ENCODE data around the gene WDR86.

WDR86 gene

GRCh38 chr7:151438864-151439601 is 29.2 kb upstream of the WDR86 start:
- Histone ChIP-seq H3K4me3 (ENCODE audit: low read depth, low read length) (peak overlapping the region; percentile 52; the same call in 1 of the 2 replicates), H3K27me3 (ENCODE audit: insufficient read depth, low read depth, severe bottlenecking) (no peaks in the 10 kb centered on the region), H3K9me3 (ENCODE audit: severe bottlenecking) (peaks cover 3% of the 10 kb centered on the region), H3K36me3 (no peaks in the 10 kb centered on the region), H3K27ac (no peak overlapping the region)
- TF ChIP-seq CTCF (IDR thresholded peaks at IDR 0.05; ENCODE audit: low read depth, low read length) = no peak
- no peak for DNase-seq

DNA sequence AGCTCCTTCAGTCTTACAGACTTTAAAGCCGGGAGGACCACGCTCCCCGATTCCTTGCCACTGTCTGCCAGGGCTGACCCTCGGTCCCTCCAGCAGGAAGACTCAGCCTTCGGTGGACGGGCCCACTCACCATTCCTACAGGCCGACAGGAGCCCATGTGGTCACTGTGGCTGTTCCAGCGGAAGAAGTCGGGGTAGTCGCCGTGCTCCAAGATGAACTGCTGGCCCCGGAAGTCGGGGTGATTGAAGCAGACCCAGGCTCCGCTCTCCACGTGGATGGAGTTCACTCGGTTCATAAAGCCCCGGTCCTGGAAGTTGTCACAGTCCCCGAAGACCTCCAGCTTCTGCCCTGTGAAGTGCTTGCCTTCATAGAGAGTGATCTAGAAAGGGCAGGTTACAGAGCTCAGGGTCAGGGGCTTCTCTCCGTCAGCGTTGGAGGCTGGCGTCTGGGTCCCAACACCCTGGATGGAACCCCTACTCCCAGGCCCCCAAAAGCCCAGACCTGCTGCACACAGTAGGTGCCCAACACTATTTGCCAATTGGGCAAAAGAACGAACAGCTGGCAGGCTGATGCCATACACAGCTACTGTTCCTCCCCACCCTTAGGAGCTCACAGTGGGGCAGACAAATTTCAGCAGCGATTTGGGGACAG is 28.2 kb upstream of the WDR86 start:
- Histone ChIP-seq H3K9me3 (ENCODE audit: severe bottlenecking) (peaks cover 3% of the 10 kb centered on the region), H3K36me3 (no peaks in the 10 kb centered on the region), H3K27me3 (ENCODE audit: insufficient read depth, low read depth, severe bottlenecking) (no peaks in the 10 kb centered on the region), H3K4me3 (ENCODE audit: low read depth, low read length) (no peak overlapping the region), H3K27ac (no peak overlapping the region)
- no peak for DNase-seq
- TF ChIP-seq CTCF (IDR thresholded peaks at IDR 0.05; ENCODE audit: low read depth, low read length) = no peak

GRCh38 chr7:151437159-151437553 is 27.3 kb upstream of the WDR86 start:
- DNase-seq = no peak
- Histone ChIP-seq H3K27ac (no peak overlapping the region), H3K27me3 (ENCODE audit: insufficient read depth, low read depth, severe bottlenecking) (no peaks in the 10 kb centered on the region), H3K4me3 (ENCODE audit: low read depth, low read length) (no peak overlapping the region), H3K9me3 (ENCODE audit: severe bottlenecking) (peaks cover 3% of the 10 kb centered on the region), H3K36me3 (no peaks in the 10 kb centered on the region)
- no peak for TF ChIP-seq CTCF (IDR thresholded peaks at IDR 0.05; ENCODE audit: low read depth, low read length)

DNA sequence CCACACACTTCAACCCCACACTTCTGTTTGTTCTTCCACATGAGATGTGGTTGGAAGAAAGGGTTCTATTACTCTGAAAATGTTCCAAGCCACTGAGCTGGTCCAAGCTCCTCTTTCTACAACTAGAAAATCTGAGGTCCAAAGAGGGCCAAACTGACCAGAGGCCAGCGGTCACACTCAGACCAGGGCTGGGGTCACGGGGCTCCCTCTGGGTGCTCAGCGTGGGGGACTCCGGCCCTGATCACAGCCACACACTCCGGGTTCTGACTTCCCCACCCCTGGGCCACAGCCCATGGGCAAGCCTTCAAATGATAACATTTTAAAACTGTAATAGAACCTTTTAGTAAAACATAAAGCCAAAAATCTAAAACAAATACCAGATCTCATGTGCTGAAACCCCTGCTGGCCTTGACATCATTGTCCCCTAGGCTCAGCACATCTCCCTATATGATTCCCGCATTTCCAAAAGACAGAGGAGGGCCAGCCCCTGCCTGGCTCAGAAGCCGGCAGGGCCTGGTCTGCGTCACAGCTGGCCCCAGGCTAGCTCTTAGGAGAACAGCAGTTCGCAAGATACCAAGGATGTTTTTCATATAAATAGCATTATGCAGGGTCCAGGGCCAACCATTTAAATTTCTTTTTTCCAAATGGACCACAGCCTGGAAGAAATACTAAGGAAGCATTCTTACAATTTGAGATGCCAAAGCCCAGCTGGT is 26.8 kb upstream of the WDR86 start:
- no peak for DNase-seq
- Histone ChIP-seq H3K27me3 (ENCODE audit: insufficient read depth, low read depth, severe bottlenecking) (no peaks in the 10 kb centered on the region), H3K27ac (no peak overlapping the region), H3K36me3 (no peaks in the 10 kb centered on the region), H3K9me3 (ENCODE audit: severe bottlenecking) (peaks cover 3% of the 10 kb centered on the region), H3K4me3 (ENCODE audit: low read depth, low read length) (no peak overlapping the region)
- no peak for TF ChIP-seq CTCF (IDR thresholded peaks at IDR 0.05; ENCODE audit: low read depth, low read length)

- no peak for DNase-seq
- Histone ChIP-seq H3K27ac (no peak overlapping the region), H3K4me3 (ENCODE audit: low read depth, low read length) (no peak overlapping the region), H3K9me3 (ENCODE audit: severe bottlenecking) (peaks cover 3% of the 10 kb centered on the region), H3K27me3 (ENCODE audit: insufficient read depth, low read depth, severe bottlenecking) (no peaks in the 10 kb centered on the region), H3K36me3 (no peaks in the 10 kb centered on the region)
- TF ChIP-seq CTCF (IDR thresholded peaks at IDR 0.05; ENCODE audit: low read depth, low read length) = no peak
Measured at GRCh38 chr7:151435971-151436370, 26.1 kb upstream of the WDR86 start.

Measured in WERI-Rb-1 (cell line).